Breast epithelium (tissue), 4 donors: Measurements from ENCODE around the gene CD72. TPM values are rescaled to one million over a fixed set of nuclear protein-coding genes. Genes with fewer than 3 reads are reported as not detected.
A peak's percentile ranks its signal among the peaks of the same experiment; 100 is the strongest.

ENCODE experiments used
- DNase-seq, 2 donors: peaks; one replicate each; pipeline ENCODE4 v3.0.0-alpha.2; 2019; ENCODE audit warnings: low spot score in 2 of 2
- H3K27ac ChIP-seq, 2 donors: fragments of 200-600 bp; sonication (generic) in 1 of 2; one replicate each; pipeline ENCODE4 v1.5.1; 2016 to 2019; ENCODE audit warnings: mild to moderate bottlenecking in 1 of 2
- H3K27me3 ChIP-seq, 2 donors: fragments of 200-600 bp; sonication (generic) in 1 of 2; one replicate each; pipeline versions ENCODE4 v1.5.1 to v1.6.0; 2017 to 2019; ENCODE audit warnings: control low read depth in 1 of 2, mild to moderate bottlenecking in 1 of 2
- H3K36me3 ChIP-seq: fragments of 200-600 bp; one replicate; pipeline ENCODE4 v1.5.1; 2019
- H3K4me1 ChIP-seq, 2 donors: fragments of 200-600 bp; sonication (generic); one replicate each; pipeline ENCODE4 v1.5.1; 2016 to 2019; ENCODE audit warnings: control low read depth in 1 of 2
- H3K4me3 ChIP-seq, 3 donors: fragments of 200-600 bp; sonication (generic); 1 replicate in 2 of 3; 2 replicates in 1 of 3; pipeline ENCODE4 v1.5.1; 2016 to 2019; ENCODE audit warnings: mild to moderate bottlenecking in 3 of 3, moderate library complexity in 2 of 3
- H3K9me3 ChIP-seq, 2 donors: fragments of 200-600 bp; sonication (generic) in 1 of 2; one replicate each; pipeline ENCODE4 v1.5.1; 2016 to 2019; ENCODE audit warnings: control low read depth in 1 of 2
- POLR2A ChIP-seq: fragments of 450-650 bp; IDR thresholded peaks from one replicate; pipeline ENCODE4 v1.6.1; 2016; ENCODE audit warnings: antibody characterized with exemption, mild to moderate bottlenecking, moderate library complexity
- POLR2AphosphoS5 ChIP-seq, 3 donors: sonication (generic); formaldehyde crosslinking; IDR thresholded peaks; one replicate each; pipeline ENCODE4 v1.6.1; 2017; ENCODE audit warnings: antibody characterized with exemption in 3 of 3
- intact Hi-C: fragments of 100-400 bp; cut with DNase I; formaldehyde crosslinking; loops from one replicate; pipeline ENCODE4 v1.15.1; 2023; ENCODE audit warnings: low total_unique reads
- total RNA-seq, 3 donors: library from RNA; depleted of rRNA; stranded (reverse); fragments of >200 nt; gene quantifications; one replicate each; pipeline ENCODE4 v1.1.0, GENCODE V29; 2016
- TF ChIP-seq, protein P1 (sequence below), 3 donors: fragments of 450-650 bp; IDR thresholded peaks; one replicate each; pipeline ENCODE4 v1.5.1; 2016 to 2017; ENCODE audit warnings: antibody characterized with exemption in 3 of 3, mild to moderate bottlenecking in 3 of 3, moderate library complexity in 3 of 3

The CD72 gene
- total RNA-seq, 3 donors from 2014 or later, result 3.6 to 6.4 (median 5.1) TPM

GRCh38 chr9:35562895-35563780 is 55.1 kb downstream of the CD72 start:
- intact Hi-C loops, result no loop called here
- H3K4me3 ChIP-seq, result peak overlapping the region in 2 of 3 donors; percentile 32 to 57
- TF ChIP-seq POLR2A, result no peak
- TF ChIP-seq POLR2AphosphoS5 (IDR thresholded peaks at IDR 0.05), result peak in 1 of 3 donors; percentile 14
- TF ChIP-seq, protein P1, sequence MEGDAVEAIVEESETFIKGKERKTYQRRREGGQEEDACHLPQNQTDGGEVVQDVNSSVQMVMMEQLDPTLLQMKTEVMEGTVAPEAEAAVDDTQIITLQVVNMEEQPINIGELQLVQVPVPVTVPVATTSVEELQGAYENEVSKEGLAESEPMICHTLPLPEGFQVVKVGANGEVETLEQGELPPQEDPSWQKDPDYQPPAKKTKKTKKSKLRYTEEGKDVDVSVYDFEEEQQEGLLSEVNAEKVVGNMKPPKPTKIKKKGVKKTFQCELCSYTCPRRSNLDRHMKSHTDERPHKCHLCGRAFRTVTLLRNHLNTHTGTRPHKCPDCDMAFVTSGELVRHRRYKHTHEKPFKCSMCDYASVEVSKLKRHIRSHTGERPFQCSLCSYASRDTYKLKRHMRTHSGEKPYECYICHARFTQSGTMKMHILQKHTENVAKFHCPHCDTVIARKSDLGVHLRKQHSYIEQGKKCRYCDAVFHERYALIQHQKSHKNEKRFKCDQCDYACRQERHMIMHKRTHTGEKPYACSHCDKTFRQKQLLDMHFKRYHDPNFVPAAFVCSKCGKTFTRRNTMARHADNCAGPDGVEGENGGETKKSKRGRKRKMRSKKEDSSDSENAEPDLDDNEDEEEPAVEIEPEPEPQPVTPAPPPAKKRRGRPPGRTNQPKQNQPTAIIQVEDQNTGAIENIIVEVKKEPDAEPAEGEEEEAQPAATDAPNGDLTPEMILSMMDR (IDR thresholded peaks at IDR 0.05), result no peak
- no peaks in the 10 kb centered on the region for H3K4me1 ChIP-seq
- H3K27me3 ChIP-seq, result no peaks in the 10 kb centered on the region
- DNase-seq, result peak in 1 of 2 donors; percentile 74
- H3K36me3 ChIP-seq, result no peaks in the 10 kb centered on the region
- no peaks in the 10 kb centered on the region for H3K9me3 ChIP-seq
- H3K27ac ChIP-seq, result peak overlapping the region; percentile 79 to 89

DNA sequence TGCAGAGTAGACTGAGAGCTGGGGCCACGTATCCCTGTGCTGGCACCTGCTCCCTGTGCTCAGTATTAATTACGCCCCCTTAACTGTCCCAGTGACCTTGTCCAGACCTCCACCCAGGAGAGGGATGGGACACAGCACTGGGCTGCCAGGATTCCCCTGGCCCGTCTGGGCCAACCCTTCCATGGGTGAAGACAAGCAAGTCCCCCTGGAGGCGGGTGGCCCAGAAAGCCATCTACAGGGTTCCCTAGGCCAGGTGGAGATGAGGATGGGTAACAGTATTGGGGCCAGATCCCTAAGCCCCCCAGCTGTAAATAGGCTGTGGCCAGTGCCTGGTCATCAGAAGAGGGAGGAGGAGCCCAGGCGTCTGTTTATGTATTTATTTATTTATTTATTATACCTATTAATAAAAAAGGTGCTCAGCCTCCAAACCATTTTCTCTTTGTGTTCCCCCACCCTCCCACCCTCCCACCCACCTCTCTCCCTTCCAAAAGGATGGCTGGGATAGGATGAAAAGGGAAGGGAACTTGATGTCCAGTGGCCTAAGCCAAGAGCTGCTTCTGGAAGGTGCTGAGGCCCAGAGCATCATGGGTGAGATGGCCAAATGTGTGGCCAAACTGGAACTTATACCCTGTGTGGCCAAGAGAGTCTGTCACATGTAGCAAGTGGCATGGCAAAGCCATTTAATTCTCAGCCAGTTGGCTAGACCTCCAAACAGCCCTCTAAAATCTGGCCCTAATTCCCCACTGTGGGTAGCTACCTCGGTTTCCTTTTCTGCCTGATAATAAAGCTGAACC is 56.5 kb downstream of the CD72 start:
- DNase-seq, result no peak
- Histone ChIP-seq H3K27me3 (no peaks in the 10 kb centered on the region), H3K4me1 (no peaks in the 10 kb centered on the region), H3K27ac (peak overlapping the region; percentile 79 to 89), H3K4me3 (no peak overlapping the region), H3K36me3 (no peaks in the 10 kb centered on the region), H3K9me3 (no peaks in the 10 kb centered on the region)
- TF ChIP-seq, protein P1 (IDR thresholded peaks at IDR 0.05), result no peak
- TF ChIP-seq POLR2A, result no peak
- TF ChIP-seq POLR2AphosphoS5 (IDR thresholded peaks at IDR 0.05), result no peak
- intact Hi-C loops, result no loop called here

GRCh38 chr9:35560625-35561337 is 57.4 kb downstream of the CD72 start:
- Histone ChIP-seq H3K27ac (peak overlapping the region in 1 of 2 donors; percentile 19), H3K4me1 (no peaks in the 10 kb centered on the region), H3K9me3 (no peaks in the 10 kb centered on the region), H3K36me3 (no peaks in the 10 kb centered on the region), H3K27me3 (no peaks in the 10 kb centered on the region), H3K4me3 (no peak overlapping the region)
- intact Hi-C loops, result no loop called here
- TF ChIP-seq, protein P1 (IDR thresholded peaks at IDR 0.05), result no peak
- TF ChIP-seq POLR2A (no peak), POLR2AphosphoS5 (IDR thresholded peaks at IDR 0.05) (no peak)
- DNase-seq, result no peak

Other genes starting within 250 kb of the CD72 start
- gene RUSC2, start 128.3 kb downstream of the CD72 start, total RNA-seq, result 10 to 100 TPM; 17.0 to 17.1 (median 17.1) TPM
- 10 to 100 TPM; 26.5 to 50.4 (median 33.8) TPM for gene TESK1, start 13.2 kb downstream of the CD72 start, total RNA-seq
- 1 to 10 TPM; 1.2 to 3.2 (median 1.3) TPM for gene SIT1, start 32.5 kb upstream of the CD72 start, total RNA-seq
- gene RMRP, start 39.6 kb upstream of the CD72 start, total RNA-seq, result 1,000 to 10,000 TPM; 1,664 to 2,064 (median 2,058) TPM
- 100 to 1,000 TPM in 1 of 3 donors, 10 to 100 TPM in 2; 18.3 to 102 (median 35.4) TPM for gene CCDC107, start 39.9 kb upstream of the CD72 start, total RNA-seq
- 1 to 10 TPM in 1 of 3 donors, under 1 TPM in 2; 0.59 to 1.6 (median 0.80) TPM for gene ARHGEF39, start 46.8 kb upstream of the CD72 start, total RNA-seq
- 1 to 10 TPM in 1 of 3 donors, under 1 TPM in 1, not detected in 1; 0.16 to 5.0 TPM for gene CA9, start 55.5 kb upstream of the CD72 start, total RNA-seq
- gene TPM2, start 71.5 kb upstream of the CD72 start, total RNA-seq, result 100 to 1,000 TPM; 143 to 402 (median 258) TPM
- gene TLN1, start 113.8 kb upstream of the CD72 start, total RNA-seq, result 100 to 1,000 TPM; 163 to 497 (median 215) TPM
- gene CREB3, start 114.3 kb upstream of the CD72 start, total RNA-seq, result 10 to 100 TPM; 46.4 to 49.9 (median 47.2) TPM
- gene GBA2, start 130.8 kb upstream of the CD72 start, total RNA-seq, result 10 to 100 TPM; 44.5 to 63.8 (median 57.0) TPM
- gene RGP1, start 130.9 kb upstream of the CD72 start, total RNA-seq, result 10 to 100 TPM; 16.7 to 20.1 (median 17.4) TPM
- gene MSMP, start 135.9 kb upstream of the CD72 start, total RNA-seq, result not detected
- gene NPR2, start 173.2 kb upstream of the CD72 start, total RNA-seq, result 10 to 100 TPM; 10.2 to 34.2 (median 14.7) TPM
- 1 to 10 TPM; 1.1 to 2.2 (median 1.3) TPM for gene SPAG8, start 193.8 kb upstream of the CD72 start, total RNA-seq
- 10 to 100 TPM; 25.0 to 55.7 (median 32.1) TPM for gene HINT2, start 196.6 kb upstream of the CD72 start, total RNA-seq
- gene FAM221B, start 210.3 kb upstream of the CD72 start, total RNA-seq, result under 1 TPM in 1 of 3 donors, not detected in 2; 0.15 TPM
- 1 to 10 TPM; 4.9 to 7.9 (median 6.7) TPM for gene TMEM8B, start 210.8 kb upstream of the CD72 start, total RNA-seq